GM12878 (cell line): ENCODE data around the gene PHF1.

Experiments
- ASH2L ChIP-seq: fragments of 300-600, 200-600 bp; sonication (generic); IDR thresholded peaks from 2 replicates; pipeline ENCODE4 v1.6.1; 2017; ENCODE audit warnings: low read depth, mild to moderate bottlenecking, borderline replicate concordance
- CEBPB ChIP-seq, 2 experiments: fragments of 150-350 bp in 1 of 2; IDR thresholded peaks; 2 replicates each; pipeline ENCODE4 v1.6.1; 2012 to 2014; ENCODE audit warnings: low read depth in 2 of 2, low read length in 2 of 2, borderline replicate concordance in 1 of 2, inconsistent platforms in 1 of 2
- CHD2 ChIP-seq: IDR thresholded peaks from 2 replicates; pipeline ENCODE4 v1.6.1; 2011; ENCODE audit warnings: low read depth, low read length, improper control_type of control experiment, borderline replicate concordance
- CTCF ChIP-seq, 3 experiments: IDR thresholded peaks in 2 of 3; conservative IDR thresholded peaks in 1 of 3; 2 replicates each; pipeline ENCODE4 v1.5.1; 2011; ENCODE audit warnings: low read depth in 3 of 3, low read length in 3 of 3, mild to moderate bottlenecking in 3 of 3, control low read depth in 2 of 3, moderate library complexity in 2 of 3, inconsistent platforms in 1 of 3, mixed read lengths in 1 of 3; ENCODE audit not compliant: control insufficient read depth in 2 of 3, insufficient read depth in 1 of 3; ENCODE audit errors: extremely low read depth in 1 of 3
- GABPA ChIP-seq: IDR thresholded peaks from 2 replicates; pipeline ENCODE4 v1.6.1; 2014; ENCODE audit warnings: antibody characterized with exemption, low read depth, mild to moderate bottlenecking, inconsistent platforms
- POLR2A ChIP-seq: IDR thresholded peaks from 2 replicates; pipeline ENCODE4 v1.6.1; 2011; ENCODE audit warnings: low read depth, mild to moderate bottlenecking, low read length
- POLR2AphosphoS5 ChIP-seq: IDR thresholded peaks from 2 replicates; pipeline ENCODE4 v1.6.1; 2011; ENCODE audit warnings: mild to moderate bottlenecking, low read length, inconsistent platforms
- SMARCA5 ChIP-seq: fragments of 450-650 bp; IDR thresholded peaks from 2 replicates; pipeline ENCODE4 v1.6.1; 2017; ENCODE audit warnings: mild to moderate bottlenecking
- SUZ12 ChIP-seq: fragments of 200-600 bp; sonication (generic); IDR thresholded peaks from one replicate; pipeline ENCODE4 v1.6.1; 2018; ENCODE audit warnings: antibody characterized with exemption, mild to moderate bottlenecking; ENCODE audit not compliant: unreplicated experiment
- ZZZ3 ChIP-seq: IDR thresholded peaks from 2 replicates; pipeline ENCODE4 v1.6.1; 2011; ENCODE audit warnings: low read depth; ENCODE audit not compliant: control insufficient read depth, insufficient read length
- TF ChIP-seq, protein P1 (sequence below): IDR thresholded peaks from 2 replicates; pipeline ENCODE4 v1.6.1; 2011; ENCODE audit warnings: low read depth, low read length, improper control_type of control experiment, borderline replicate concordance

- TF ChIP-seq CEBPB (IDR thresholded peaks at IDR 0.05; ENCODE audit: borderline replicate concordance in 1 of 2, low read depth in 2 of 2, low read length in 2 of 2) (no peak), CHD2 (no peak), SUZ12 (no peak), CTCF (IDR thresholded peaks at IDR 0.05 in 2 of 3, conservative IDR thresholded peaks at IDR 0.05 in 1 of 3; ENCODE audit: control insufficient read depth in 2 of 3, extremely low read depth in 1 of 3, insufficient read depth in 1 of 3, low read depth in 3 of 3, low read length in 3 of 3) (no peak), SMARCA5 (no peak), POLR2AphosphoS5 (no peak), ASH2L (no peak), GABPA (no peak), ZZZ3 (no peak), POLR2A (no peak)
- TF ChIP-seq, protein P1, sequence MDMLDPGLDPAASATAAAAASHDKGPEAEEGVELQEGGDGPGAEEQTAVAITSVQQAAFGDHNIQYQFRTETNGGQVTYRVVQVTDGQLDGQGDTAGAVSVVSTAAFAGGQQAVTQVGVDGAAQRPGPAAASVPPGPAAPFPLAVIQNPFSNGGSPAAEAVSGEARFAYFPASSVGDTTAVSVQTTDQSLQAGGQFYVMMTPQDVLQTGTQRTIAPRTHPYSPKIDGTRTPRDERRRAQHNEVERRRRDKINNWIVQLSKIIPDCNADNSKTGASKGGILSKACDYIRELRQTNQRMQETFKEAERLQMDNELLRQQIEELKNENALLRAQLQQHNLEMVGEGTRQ: no peak
Measured at GRCh38 chr6:33412140-33413009, 1.6 kb downstream of the PHF1 start.
